Measurements from ENCODE around the gene FRMPD4. TPM values are rescaled to one million over a fixed set of nuclear protein-coding genes. Genes with fewer than 3 reads are reported as not detected.

Gene FRMPD4
- total RNA-seq, 2 experiments from 2014 or later, result not detected

DNA sequence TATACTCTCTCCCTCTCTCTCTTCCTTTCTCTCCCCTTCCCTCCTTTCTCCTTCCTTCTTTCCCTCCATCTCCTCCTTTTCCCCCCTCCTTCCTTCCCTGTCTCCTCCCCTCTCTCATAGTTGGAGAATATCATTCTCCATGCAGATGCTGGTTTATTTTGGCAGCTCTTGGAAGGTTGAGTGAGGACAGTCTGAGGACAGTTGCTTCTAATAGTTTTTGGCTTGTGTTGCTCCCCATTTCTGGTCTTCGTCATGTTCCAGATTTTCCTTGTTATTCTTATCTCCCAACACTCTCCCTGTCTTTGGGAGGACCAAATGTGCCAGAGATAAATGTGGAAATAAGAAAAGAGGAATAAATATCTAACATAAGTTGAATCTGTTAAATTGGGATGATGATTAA lies 263.0 kb downstream of the FRMPD4 start:
- DNase-seq, result no peak
- no peaks in the 10 kb centered on the region for H3K9me3 Mint-ChIP-seq
- no peaks in the 10 kb centered on the region for H3K4me1 Mint-ChIP-seq
- H3K4me3 Mint-ChIP-seq, result no peak overlapping the region
- H3K27ac Mint-ChIP-seq, result no peak overlapping the region
- no peaks in the 10 kb centered on the region for H3K36me3 Mint-ChIP-seq
- peaks cover 7% of the 10 kb centered on the region for H3K27me3 Mint-ChIP-seq

- H3K9me3 Mint-ChIP-seq, result no peaks in the 10 kb centered on the region
- no peaks in the 10 kb centered on the region for H3K4me1 Mint-ChIP-seq
- H3K27ac Mint-ChIP-seq, result no peak overlapping the region
- no peak for DNase-seq
- H3K4me3 Mint-ChIP-seq, result no peak overlapping the region
- H3K27me3 Mint-ChIP-seq, result peaks cover 7% of the 10 kb centered on the region
- no peaks in the 10 kb centered on the region for H3K36me3 Mint-ChIP-seq
Measured at GRCh38 chrX:12403474-12404082, 265.3 kb downstream of the FRMPD4 start.

GRCh38 chrX:12405306-12405705 lies 267.0 kb downstream of the FRMPD4 start:
- Mint-ChIP-seq H3K27me3 (peaks cover 7% of the 10 kb centered on the region), H3K4me3 (no peak overlapping the region), H3K27ac (no peak overlapping the region), H3K36me3 (no peaks in the 10 kb centered on the region), H3K9me3 (no peaks in the 10 kb centered on the region), H3K4me1 (no peaks in the 10 kb centered on the region)
- no peak for DNase-seq

- no peaks in the 10 kb centered on the region for H3K4me1 Mint-ChIP-seq
- DNase-seq, result no peak
- no peak overlapping the region for H3K4me3 Mint-ChIP-seq
- H3K9me3 Mint-ChIP-seq, result no peaks in the 10 kb centered on the region
- H3K36me3 Mint-ChIP-seq, result no peaks in the 10 kb centered on the region
- no peak overlapping the region for H3K27ac Mint-ChIP-seq
- H3K27me3 Mint-ChIP-seq, result peaks cover 3% of the 10 kb centered on the region
Measured at GRCh38 chrX:12410523-12410922, 272.2 kb downstream of the FRMPD4 start.

DNA sequence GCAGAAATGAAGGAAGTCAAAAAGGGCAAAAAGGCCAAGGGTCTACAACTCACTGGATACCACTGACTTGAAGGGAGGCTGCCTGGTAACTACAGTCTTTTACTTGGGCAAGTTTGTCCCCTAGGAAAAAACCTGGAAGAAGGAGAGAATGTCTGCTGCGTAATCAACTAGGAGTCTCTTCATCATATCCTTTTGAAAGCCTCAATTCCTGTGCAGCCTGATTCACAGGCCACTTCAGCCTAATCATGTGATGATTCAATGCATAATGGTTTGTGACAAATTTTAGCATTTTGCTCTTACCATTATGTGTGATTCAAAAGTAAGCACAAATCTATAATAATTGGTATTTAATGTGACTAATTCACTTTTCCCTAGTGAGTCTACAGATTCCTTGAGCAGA lies 273.6 kb downstream of the FRMPD4 start:
- DNase-seq, result no peak
- Mint-ChIP-seq H3K27ac (no peak overlapping the region), H3K4me3 (no peak overlapping the region), H3K4me1 (no peaks in the 10 kb centered on the region), H3K36me3 (no peaks in the 10 kb centered on the region), H3K9me3 (no peaks in the 10 kb centered on the region), H3K27me3 (peaks cover 3% of the 10 kb centered on the region)

- H3K36me3 Mint-ChIP-seq, result no peaks in the 10 kb centered on the region
- no peak overlapping the region for H3K4me3 Mint-ChIP-seq
- peaks cover 3% of the 10 kb centered on the region for H3K27me3 Mint-ChIP-seq
- no peak overlapping the region for H3K27ac Mint-ChIP-seq
- DNase-seq, result no peak
- H3K9me3 Mint-ChIP-seq, result no peaks in the 10 kb centered on the region
- H3K4me1 Mint-ChIP-seq, result no peaks in the 10 kb centered on the region
Measured at GRCh38 chrX:12412561-12412960, 274.3 kb downstream of the FRMPD4 start.

DNA sequence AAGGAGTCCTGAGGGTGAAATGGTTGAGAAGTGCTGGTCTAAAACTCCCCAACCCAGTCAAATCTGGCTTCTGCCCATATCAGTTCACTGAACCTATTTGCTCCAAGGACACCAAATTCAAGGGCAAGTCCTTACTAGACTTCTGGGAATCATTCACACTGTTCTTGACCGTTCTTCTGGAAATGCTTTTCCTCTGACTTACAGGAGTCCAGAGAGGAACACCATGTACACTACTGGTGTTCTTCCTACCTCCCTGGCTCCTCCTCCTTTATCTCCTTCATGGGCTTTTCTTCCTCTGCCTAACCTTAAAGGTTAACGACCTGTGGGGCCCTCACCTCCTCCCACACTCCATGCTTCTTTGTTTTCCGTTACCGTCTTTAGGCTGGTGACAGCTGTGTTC lies 281.3 kb downstream of the FRMPD4 start:
- H3K9me3 Mint-ChIP-seq, result no peaks in the 10 kb centered on the region
- no peaks in the 10 kb centered on the region for H3K36me3 Mint-ChIP-seq
- no peak overlapping the region for H3K4me3 Mint-ChIP-seq
- no peaks in the 10 kb centered on the region for H3K4me1 Mint-ChIP-seq
- no peaks in the 10 kb centered on the region for H3K27me3 Mint-ChIP-seq
- DNase-seq, result no peak
- H3K27ac Mint-ChIP-seq, result no peak overlapping the region

DNA sequence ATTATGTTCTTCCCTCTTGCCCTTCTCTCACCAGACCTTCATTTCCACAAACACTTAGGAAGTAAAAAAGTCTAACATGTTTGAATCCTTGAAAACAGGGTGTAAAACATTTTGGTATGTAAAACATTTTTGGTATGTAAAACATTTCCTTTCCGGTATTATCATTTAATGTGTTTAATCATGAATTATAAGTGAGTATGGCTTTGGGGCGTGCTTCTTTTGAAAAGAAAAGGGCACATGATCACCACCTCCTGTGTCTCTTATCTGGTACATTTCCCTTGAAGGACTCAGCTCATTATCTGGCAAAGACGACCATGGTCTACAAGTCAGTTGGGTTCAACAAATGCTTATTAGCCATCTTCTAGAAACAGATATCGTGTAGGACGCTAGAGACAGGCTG lies 283.6 kb downstream of the FRMPD4 start:
- no peak for DNase-seq
- H3K36me3 Mint-ChIP-seq, result no peaks in the 10 kb centered on the region
- no peak overlapping the region for H3K27ac Mint-ChIP-seq
- no peak overlapping the region for H3K4me3 Mint-ChIP-seq
- no peaks in the 10 kb centered on the region for H3K27me3 Mint-ChIP-seq
- no peaks in the 10 kb centered on the region for H3K4me1 Mint-ChIP-seq
- no peaks in the 10 kb centered on the region for H3K9me3 Mint-ChIP-seq

GRCh38 chrX:12423346-12423745 lies 285.1 kb downstream of the FRMPD4 start:
- no peaks in the 10 kb centered on the region for H3K27me3 Mint-ChIP-seq
- no peak overlapping the region for H3K4me3 Mint-ChIP-seq
- no peak overlapping the region for H3K27ac Mint-ChIP-seq
- DNase-seq, result no peak
- H3K36me3 Mint-ChIP-seq, result no peaks in the 10 kb centered on the region
- H3K9me3 Mint-ChIP-seq, result no peaks in the 10 kb centered on the region
- no peaks in the 10 kb centered on the region for H3K4me1 Mint-ChIP-seq

DNA sequence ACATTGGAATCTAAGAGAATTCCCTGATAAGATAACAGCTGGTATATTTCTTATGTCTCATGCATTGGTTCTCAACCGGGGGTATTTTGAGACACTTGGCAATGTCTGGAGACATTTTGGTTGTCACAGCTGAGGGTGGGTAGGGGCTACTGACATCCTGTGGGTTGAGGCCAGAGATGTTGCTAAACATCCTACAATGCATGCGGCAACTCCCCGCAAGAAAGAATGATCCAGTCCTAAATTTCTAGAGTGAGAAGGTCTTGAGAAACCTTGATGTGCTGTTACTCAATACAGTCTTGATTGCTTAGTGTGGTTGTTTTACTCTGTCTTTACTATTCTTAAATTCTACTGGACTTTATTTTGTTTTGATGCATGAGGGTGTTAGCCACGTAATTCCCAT lies 287.2 kb downstream of the FRMPD4 start:
- no peaks in the 10 kb centered on the region for H3K36me3 Mint-ChIP-seq
- no peak overlapping the region for H3K27ac Mint-ChIP-seq
- H3K9me3 Mint-ChIP-seq, result no peaks in the 10 kb centered on the region
- no peaks in the 10 kb centered on the region for H3K4me1 Mint-ChIP-seq
- no peak for DNase-seq
- no peaks in the 10 kb centered on the region for H3K27me3 Mint-ChIP-seq
- no peak overlapping the region for H3K4me3 Mint-ChIP-seq

DNA sequence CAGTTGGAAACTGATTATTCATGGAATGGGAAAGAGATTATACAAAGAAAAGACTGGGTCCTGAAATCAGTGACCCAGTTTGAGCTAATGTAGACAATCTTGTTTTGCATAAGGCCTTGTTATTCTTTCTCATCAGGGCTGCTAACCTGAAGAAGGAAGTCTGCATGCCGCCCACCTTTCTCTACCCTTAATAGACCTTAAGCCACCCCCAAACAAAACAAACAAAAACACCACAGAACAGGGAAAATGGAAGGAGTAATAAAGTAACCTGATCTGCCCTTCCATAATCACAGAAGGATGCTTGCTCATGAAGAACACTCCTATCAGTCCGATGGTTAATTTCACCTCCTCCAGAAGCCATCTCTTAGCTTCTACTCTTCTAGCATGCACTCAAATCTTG lies 288.1 kb downstream of the FRMPD4 start:
- no peak for DNase-seq
- no peaks in the 10 kb centered on the region for H3K4me1 Mint-ChIP-seq
- H3K27me3 Mint-ChIP-seq, result no peaks in the 10 kb centered on the region
- H3K36me3 Mint-ChIP-seq, result no peaks in the 10 kb centered on the region
- H3K27ac Mint-ChIP-seq, result no peak overlapping the region
- H3K4me3 Mint-ChIP-seq, result no peak overlapping the region
- H3K9me3 Mint-ChIP-seq, result no peaks in the 10 kb centered on the region

DNA sequence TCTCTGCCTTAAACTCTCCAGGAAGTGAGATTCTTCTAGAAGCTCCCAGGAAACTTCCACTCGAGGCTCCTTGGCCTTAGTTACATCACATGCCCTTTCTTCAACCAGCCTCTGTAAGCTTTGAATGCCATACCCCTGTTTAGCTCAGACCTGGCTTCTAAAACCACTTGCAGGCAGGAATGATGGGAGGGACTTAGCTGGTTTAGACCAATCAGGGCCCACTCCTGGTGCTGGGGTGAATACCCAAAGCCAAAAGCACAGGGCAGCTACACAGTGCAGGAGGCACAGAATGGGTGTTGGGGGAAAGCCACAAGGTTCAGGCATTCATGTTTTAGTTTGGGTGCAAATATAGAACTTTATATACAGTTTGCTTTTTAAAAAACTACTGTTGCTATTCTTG lies 296.2 kb downstream of the FRMPD4 start:
- H3K9me3 Mint-ChIP-seq, result no peaks in the 10 kb centered on the region
- no peak overlapping the region for H3K27ac Mint-ChIP-seq
- H3K36me3 Mint-ChIP-seq, result no peaks in the 10 kb centered on the region
- H3K4me1 Mint-ChIP-seq, result no peaks in the 10 kb centered on the region
- DNase-seq, result no peak
- no peak overlapping the region for H3K4me3 Mint-ChIP-seq
- no peaks in the 10 kb centered on the region for H3K27me3 Mint-ChIP-seq

- H3K36me3 Mint-ChIP-seq, result no peaks in the 10 kb centered on the region
- no peak overlapping the region for H3K27ac Mint-ChIP-seq
- DNase-seq, result no peak
- no peaks in the 10 kb centered on the region for H3K4me1 Mint-ChIP-seq
- H3K4me3 Mint-ChIP-seq, result no peak overlapping the region
- peaks cover 4% of the 10 kb centered on the region for H3K27me3 Mint-ChIP-seq
- H3K9me3 Mint-ChIP-seq, result no peaks in the 10 kb centered on the region
Measured at GRCh38 chrX:12439416-12439815, 301.1 kb downstream of the FRMPD4 start.

- H3K4me1 Mint-ChIP-seq, result no peaks in the 10 kb centered on the region
- no peaks in the 10 kb centered on the region for H3K36me3 Mint-ChIP-seq
- H3K4me3 Mint-ChIP-seq, result no peak overlapping the region
- no peak for DNase-seq
- H3K9me3 Mint-ChIP-seq, result no peaks in the 10 kb centered on the region
- no peak overlapping the region for H3K27ac Mint-ChIP-seq
- H3K27me3 Mint-ChIP-seq, result peaks cover 4% of the 10 kb centered on the region
Measured at GRCh38 chrX:12440246-12440645, 302.0 kb downstream of the FRMPD4 start.

DNA sequence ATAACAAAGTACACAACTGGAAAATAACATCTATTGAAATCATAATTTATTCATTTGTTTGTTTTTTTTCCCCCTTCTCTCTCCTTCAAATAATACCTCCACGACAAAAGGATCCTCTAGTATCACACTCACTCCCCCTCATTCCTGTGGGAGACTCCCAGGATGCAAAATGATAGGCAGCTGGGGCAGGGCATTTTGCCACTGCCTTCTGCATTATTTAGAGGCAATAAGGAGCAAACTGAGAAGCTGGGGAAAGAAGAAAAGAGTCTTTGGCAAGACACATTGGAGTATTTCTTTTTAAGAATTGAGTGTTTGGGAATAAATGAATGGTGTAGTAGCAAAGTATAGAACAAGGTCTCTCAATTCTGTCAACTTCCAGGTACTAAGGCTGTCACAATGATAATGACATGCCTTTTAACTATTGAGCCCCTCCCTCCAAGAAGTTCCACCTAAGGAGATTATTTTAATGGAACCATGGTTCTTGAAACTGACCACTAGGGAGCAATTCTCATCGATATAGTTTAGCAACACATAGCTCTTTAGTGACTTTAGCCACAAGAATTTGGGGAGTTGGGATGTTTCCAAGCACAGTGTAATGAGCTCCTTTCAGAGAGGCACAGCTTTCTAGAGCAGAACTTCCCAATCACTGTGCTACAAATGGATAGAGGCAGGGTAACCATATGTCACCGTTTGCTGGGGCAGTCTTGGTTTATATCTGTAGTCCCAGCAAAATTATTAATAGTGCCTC lies 303.3 kb downstream of the FRMPD4 start:
- Mint-ChIP-seq H3K27me3 (peaks cover 4% of the 10 kb centered on the region), H3K9me3 (no peaks in the 10 kb centered on the region), H3K36me3 (no peaks in the 10 kb centered on the region), H3K4me1 (no peaks in the 10 kb centered on the region), H3K27ac (no peak overlapping the region), H3K4me3 (no peak overlapping the region)
- DNase-seq, result no peak

GRCh38 chrX:12443534-12444098 lies 305.3 kb downstream of the FRMPD4 start:
- Mint-ChIP-seq H3K4me1 (no peaks in the 10 kb centered on the region), H3K36me3 (no peaks in the 10 kb centered on the region), H3K9me3 (no peaks in the 10 kb centered on the region), H3K27ac (no peak overlapping the region), H3K4me3 (no peak overlapping the region), H3K27me3 (peaks cover 4% of the 10 kb centered on the region)
- no peak for DNase-seq

Data from activated naive CD8-positive, alpha-beta T cell treated with anti-CD3 and anti-CD28 coated beads for 36 hours (primary cell).